Gastrocnemius medialis (tissue), 4 donors: ENCODE measurements around the gene EXOC1L. TPM values are rescaled to one million over a fixed set of nuclear protein-coding genes. Genes with fewer than 3 reads are reported as not detected.
"Not testable (repeated sequence)": the region's sequence is repeated elsewhere in the genome, so short reads cannot be mapped to it uniquely, and the experiment has no call there.

Experiments used
- ATAC-seq, 2 donors: fragments of 150-250 bp; one replicate each; pipeline ENCODE4 v1.9.1; 2016
- DNase-seq, 2 donors: peaks; one replicate each; pipeline ENCODE4 v3.0.0-alpha.2; 2019
- H3K27ac ChIP-seq, 4 donors: fragments of 200-600 bp; sonication (generic); 1 replicate in 1 of 4; 2 replicates in 3 of 4; pipeline ENCODE4 v1.5.1; 2016 to 2018; ENCODE audit warnings: mild to moderate bottlenecking in 2 of 4, moderate library complexity in 1 of 4
- H3K27me3 ChIP-seq, 3 donors: fragments of 200-600 bp; sonication (generic) in 2 of 3; 1 replicate in 1 of 3; 2 replicates in 2 of 3; pipeline versions ENCODE4 v1.5.1 to v1.6.0; 2016 to 2019; ENCODE audit warnings: mild to moderate bottlenecking in 1 of 3, moderate library complexity in 1 of 3
- H3K36me3 ChIP-seq, 2 donors: fragments of 200-600 bp; sonication (generic) in 1 of 2; one replicate each; pipeline ENCODE4 v1.5.1; 2017 to 2018
- H3K4me1 ChIP-seq, 2 donors: fragments of 200-600 bp; sonication (generic) in 1 of 2; one replicate each; pipeline ENCODE4 v1.5.1; 2016 to 2017; ENCODE audit warnings: mild to moderate bottlenecking in 2 of 2
- H3K4me3 ChIP-seq, 4 donors: fragments of 200-600 bp; sonication (generic) in 3 of 4; 1 replicate in 1 of 4; 2 replicates in 3 of 4; pipeline ENCODE4 v1.5.1; 2016 to 2019; ENCODE audit warnings: mild to moderate bottlenecking in 2 of 4
- H3K9me3 ChIP-seq, 3 donors: fragments of 200-600 bp; sonication (generic) in 2 of 3; 1 replicate in 1 of 3; 2 replicates in 2 of 3; pipeline ENCODE4 v1.5.1; 2016 to 2019
- POLR2A ChIP-seq, 2 donors: fragments of 450-650 bp; IDR thresholded peaks; one replicate each; pipeline ENCODE4 v1.6.1; 2017; ENCODE audit warnings: antibody characterized with exemption in 2 of 2, mild to moderate bottlenecking in 2 of 2, moderate library complexity in 2 of 2
- in situ Hi-C, 4 donors: fragments of 200-750 bp; cut with MboI; loops; one replicate each; pipeline versions ENCODE4 v1.15.0 to v1.8.0; 2017; ENCODE audit warnings: low sequenced_read_pairs in 4 of 4
- intact Hi-C: fragments of 100-400 bp; cut with DNase I; formaldehyde crosslinking; loops from one replicate; pipeline ENCODE4 v1.15.1; 2023; ENCODE audit warnings: low total_unique reads
- total RNA-seq, 4 donors: library from RNA; depleted of rRNA; stranded (reverse); fragments of >200 nt; gene quantifications; one replicate each; pipeline versions ENCODE4 v1.1.0 to v1.2.3, GENCODE V29; 2016
- TF ChIP-seq, protein P1 (sequence below), 5 experiments: fragments of 450-650 bp in 3 of 5; fragments of 200-600 bp in 2 of 5; sonication (generic) in 2 of 5; IDR thresholded peaks in 4 of 5; conservative IDR thresholded peaks in 1 of 5; 1 replicate in 4 of 5; 2 replicates in 1 of 5; pipeline ENCODE4 v1.5.1; 2016 to 2019; ENCODE audit warnings: antibody characterized with exemption in 5 of 5, mild to moderate bottlenecking in 3 of 5, moderate library complexity in 3 of 5

Gene EXOC1L
- total RNA-seq, 4 donors from 2014 or later: not detected

DNA sequence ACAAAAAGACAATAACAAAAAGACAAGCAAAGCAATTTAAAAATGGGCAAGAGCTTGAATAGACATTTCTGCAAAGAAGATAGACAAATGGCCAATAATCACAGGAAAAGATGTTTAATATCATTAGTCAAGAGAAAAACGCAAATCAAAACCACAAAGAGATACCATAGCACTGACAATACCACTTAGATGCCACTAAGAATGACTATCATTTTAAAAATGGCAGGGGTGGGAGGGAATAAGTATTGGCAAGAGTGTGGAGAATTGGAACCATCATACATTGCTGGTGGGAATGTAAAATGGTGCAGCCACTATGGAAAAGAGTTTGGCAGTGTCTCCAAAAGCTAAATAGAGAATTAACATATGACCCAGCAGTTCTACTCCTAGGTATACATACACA, 18.8 kb downstream of the EXOC1L start:
- DNase-seq (no peak), ATAC-seq (no peak)
- Histone ChIP-seq H3K9me3 (no peaks in the 10 kb centered on the region), H3K27ac (no peak overlapping the region), H3K36me3 (no peaks in the 10 kb centered on the region), H3K27me3 (peaks cover 0 to 11% (median 0%) of the 10 kb centered on the region in 3 donors), H3K4me3 (no peak overlapping the region), H3K4me1 (no peaks in the 10 kb centered on the region)
- in situ Hi-C loops (no loop called here), intact Hi-C loops (no loop called here)
- no peak for TF ChIP-seq POLR2A (IDR thresholded peaks at IDR 0.05)
- TF ChIP-seq, protein P1, sequence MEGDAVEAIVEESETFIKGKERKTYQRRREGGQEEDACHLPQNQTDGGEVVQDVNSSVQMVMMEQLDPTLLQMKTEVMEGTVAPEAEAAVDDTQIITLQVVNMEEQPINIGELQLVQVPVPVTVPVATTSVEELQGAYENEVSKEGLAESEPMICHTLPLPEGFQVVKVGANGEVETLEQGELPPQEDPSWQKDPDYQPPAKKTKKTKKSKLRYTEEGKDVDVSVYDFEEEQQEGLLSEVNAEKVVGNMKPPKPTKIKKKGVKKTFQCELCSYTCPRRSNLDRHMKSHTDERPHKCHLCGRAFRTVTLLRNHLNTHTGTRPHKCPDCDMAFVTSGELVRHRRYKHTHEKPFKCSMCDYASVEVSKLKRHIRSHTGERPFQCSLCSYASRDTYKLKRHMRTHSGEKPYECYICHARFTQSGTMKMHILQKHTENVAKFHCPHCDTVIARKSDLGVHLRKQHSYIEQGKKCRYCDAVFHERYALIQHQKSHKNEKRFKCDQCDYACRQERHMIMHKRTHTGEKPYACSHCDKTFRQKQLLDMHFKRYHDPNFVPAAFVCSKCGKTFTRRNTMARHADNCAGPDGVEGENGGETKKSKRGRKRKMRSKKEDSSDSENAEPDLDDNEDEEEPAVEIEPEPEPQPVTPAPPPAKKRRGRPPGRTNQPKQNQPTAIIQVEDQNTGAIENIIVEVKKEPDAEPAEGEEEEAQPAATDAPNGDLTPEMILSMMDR (IDR thresholded peaks at IDR 0.05 in 4 of 5, conservative IDR thresholded peaks at IDR 0.05 in 1 of 5): no peak

DNA sequence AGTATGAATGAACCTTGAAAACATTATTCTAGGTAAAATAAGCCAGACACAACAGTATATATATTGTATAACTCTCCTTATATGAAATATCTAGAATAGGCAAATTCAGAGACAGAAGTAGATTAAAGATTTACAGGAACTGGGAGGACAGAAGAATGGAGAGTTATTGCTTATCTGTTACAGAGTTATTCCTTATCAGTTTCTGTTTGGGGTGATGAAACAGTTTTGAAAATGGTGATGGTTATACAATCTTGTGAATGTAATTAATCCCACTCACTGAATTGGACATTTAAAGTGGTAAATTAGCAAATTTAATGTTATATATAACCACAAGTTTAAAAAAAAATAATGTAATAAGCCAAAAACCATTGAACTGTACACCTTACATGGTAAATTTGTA, 19.4 kb downstream of the EXOC1L start:
- H3K36me3 ChIP-seq: no peaks in the 10 kb centered on the region
- H3K27me3 ChIP-seq: peaks cover 0 to 11% (median 0%) of the 10 kb centered on the region in 3 donors
- H3K9me3 ChIP-seq: no peaks in the 10 kb centered on the region
- in situ Hi-C loops (no loop called here), intact Hi-C loops (no loop called here)
- H3K4me3 ChIP-seq: no peak overlapping the region
- DNase-seq (no peak), ATAC-seq (no peak)
- no peaks in the 10 kb centered on the region for H3K4me1 ChIP-seq
- H3K27ac ChIP-seq: no peak overlapping the region
- TF ChIP-seq, protein P1 (IDR thresholded peaks at IDR 0.05 in 4 of 5, conservative IDR thresholded peaks at IDR 0.05 in 1 of 5): no peak
- TF ChIP-seq POLR2A (IDR thresholded peaks at IDR 0.05): no peak

DNA sequence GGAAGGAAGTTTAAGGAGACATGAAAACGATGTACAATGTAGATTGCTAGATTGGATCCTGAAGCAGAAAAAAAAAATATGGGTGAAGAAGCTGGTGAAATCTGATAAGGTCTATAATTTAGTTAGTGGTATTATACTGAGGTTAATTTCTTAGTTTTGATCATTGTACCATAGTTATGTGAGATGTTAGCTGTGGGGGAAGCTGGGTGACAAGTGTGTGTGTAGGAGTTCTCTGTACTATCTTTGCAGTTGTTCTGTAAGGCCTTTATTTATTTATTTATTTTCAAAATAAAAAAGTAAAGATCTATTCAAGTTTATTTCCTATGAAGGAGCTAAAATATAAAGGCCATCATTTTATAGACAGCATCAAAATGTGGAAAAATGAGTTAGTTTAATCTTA, 21.4 kb downstream of the EXOC1L start:
- ATAC-seq (no peak), DNase-seq (no peak)
- Histone ChIP-seq H3K36me3 (no peaks in the 10 kb centered on the region), H3K27ac (no peak overlapping the region), H3K4me3 (no peak overlapping the region), H3K27me3 (peaks cover 0 to 11% (median 0%) of the 10 kb centered on the region in 3 donors), H3K4me1 (no peaks in the 10 kb centered on the region), H3K9me3 (no peaks in the 10 kb centered on the region)
- TF ChIP-seq, protein P1 (IDR thresholded peaks at IDR 0.05 in 4 of 5, conservative IDR thresholded peaks at IDR 0.05 in 1 of 5): no peak
- TF ChIP-seq POLR2A (IDR thresholded peaks at IDR 0.05): no peak
- in situ Hi-C loops: no loop called here
- intact Hi-C loops: no loop called here

DNA sequence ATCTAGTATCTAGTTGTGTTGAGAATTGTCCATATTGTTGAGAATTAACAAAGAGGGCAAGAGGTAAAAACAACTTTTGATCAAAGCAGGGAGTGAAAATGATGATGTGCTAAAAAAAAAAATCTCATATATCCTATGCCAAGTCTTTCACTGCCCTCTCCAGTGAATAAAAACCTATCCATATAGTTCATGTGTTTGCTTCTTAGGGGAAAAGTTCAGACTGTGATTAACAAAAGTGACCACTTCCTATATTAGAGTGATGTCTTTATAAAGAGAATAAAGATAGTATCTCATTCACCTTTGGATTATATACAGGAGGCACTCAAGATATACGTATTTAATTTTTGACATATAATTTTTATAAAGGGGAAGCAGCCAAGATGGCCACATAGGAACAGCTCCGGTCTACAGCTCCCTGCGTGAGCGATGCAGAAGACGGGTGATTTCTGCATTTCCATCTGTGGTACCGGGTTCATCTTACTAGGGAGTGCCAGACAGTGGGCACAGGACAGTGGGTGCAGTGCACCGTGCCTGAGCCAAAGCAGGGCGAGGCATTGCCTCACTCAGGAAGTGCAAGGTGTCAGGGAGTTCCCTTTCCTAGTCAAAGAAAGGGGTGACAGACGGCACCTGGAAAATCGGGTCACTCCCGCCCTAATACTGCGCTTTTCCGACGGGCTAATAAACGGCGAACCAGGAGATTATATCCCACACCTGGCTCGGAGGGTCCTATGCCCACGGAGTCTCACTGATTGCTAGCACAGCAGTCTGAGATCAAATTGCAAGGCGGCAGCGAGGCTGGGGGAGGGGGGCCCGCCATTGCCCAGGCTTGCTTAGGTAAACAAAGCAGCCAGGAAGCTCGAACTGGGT, 22.0 kb downstream of the EXOC1L start:
- H3K4me1 ChIP-seq, H3K9me3 ChIP-seq, DNase-seq, H3K36me3 ChIP-seq, intact Hi-C loops, H3K4me3 ChIP-seq, H3K27ac ChIP-seq, ATAC-seq, in situ Hi-C loops: not testable (repeated sequence)
- peaks cover 0 to 11% (median 0%) of the 10 kb centered on the region in 3 donors for H3K27me3 ChIP-seq

DNA sequence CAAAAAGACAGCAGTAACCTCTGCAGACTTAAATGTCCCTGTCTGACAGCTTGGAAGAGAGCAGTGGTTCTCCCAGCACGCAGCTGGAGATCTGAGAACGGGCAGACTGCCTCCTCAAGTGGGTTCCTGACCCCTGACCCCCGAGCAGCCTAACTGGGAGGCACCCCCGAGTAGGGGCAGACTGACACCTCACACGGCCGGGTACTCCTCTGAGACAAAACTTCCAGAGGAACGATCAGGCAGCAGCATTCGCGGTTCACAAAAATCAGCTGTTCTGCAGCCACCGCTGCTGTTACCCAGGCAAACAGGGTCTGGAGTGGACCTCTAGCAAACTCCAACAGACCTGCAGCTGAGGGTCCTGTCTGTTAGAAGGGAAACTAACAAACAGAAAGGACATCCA, 22.7 kb downstream of the EXOC1L start:
- ATAC-seq, DNase-seq, in situ Hi-C loops, H3K4me3 ChIP-seq, H3K9me3 ChIP-seq, H3K36me3 ChIP-seq, H3K27ac ChIP-seq, H3K4me1 ChIP-seq, intact Hi-C loops: not testable (repeated sequence)
- peaks cover 0 to 11% (median 0%) of the 10 kb centered on the region in 3 donors for H3K27me3 ChIP-seq
